ENCODE measurements around the gene RAB28. TPM values are rescaled to one million over a fixed set of nuclear protein-coding genes. Genes with fewer than 3 reads are reported as not detected.

Gene RAB28
- total and polyA plus RNA-seq, 9 of the 15 experiments (the other 6 are each of a cell fraction or from before 2014, with no cell fraction given) = 6.7 to 40.4 (median 23.0) TPM

- TF ChIP-seq POU5F1 (IDR thresholded peaks at IDR 0.05; ENCODE audit: borderline replicate concordance, low read depth, low read length, partially characterized antibody) = no peak
- no peak for TF ChIP-seq POLR2AphosphoS5 (IDR thresholded peaks at IDR 0.05; ENCODE audit: control insufficient read depth, insufficient read depth, low read depth, low read length)
- TF ChIP-seq ZNF133 (CRISPR knock-in tag; IDR thresholded peaks at IDR 0.05) = no peak
- TF ChIP-seq TFAM (CRISPR knock-in tag; conservative IDR thresholded peaks at IDR 0.05) = no peak
- no peak for TF ChIP-seq ZNF644 (tag; IDR thresholded peaks at IDR 0.05; ENCODE audit: low read depth)
- TF ChIP-seq RBM22 (IDR thresholded peaks at IDR 0.05; ENCODE audit: low read depth, low read length, poor library complexity, severe bottlenecking) = no peak
- no peak for TF ChIP-seq SMAD1 (IDR thresholded peaks at IDR 0.05; ENCODE audit: low read depth, low read length, partially characterized antibody)
- TF ChIP-seq ZNF431 (CRISPR knock-in tag; IDR thresholded peaks at IDR 0.05) = no peak
- no peak for TF ChIP-seq ZNF609 (CRISPR knock-in tag; IDR thresholded peaks at IDR 0.05; ENCODE audit: borderline replicate concordance)
- no peak for TF ChIP-seq SREBF2 (CRISPR knock-in tag; IDR thresholded peaks at IDR 0.05)
- TF ChIP-seq PTBP1 (IDR thresholded peaks at IDR 0.05; ENCODE audit: low read depth, low read length) = no peak
- no peak for TF ChIP-seq ZNF707 (CRISPR knock-in tag; conservative IDR thresholded peaks at IDR 0.05)
- no peak for TF ChIP-seq SMARCA5 (IDR thresholded peaks at IDR 0.05)
- no peak for TF ChIP-seq MAFK (IDR thresholded peaks at IDR 0.05; ENCODE audit: low read length)
- TF ChIP-seq ZNF41 (CRISPR knock-in tag; conservative IDR thresholded peaks at IDR 0.05) = no peak
- no peak for TF ChIP-seq KLF1 (tag; IDR thresholded peaks at IDR 0.05)
- no peak for TF ChIP-seq HBP1 (CRISPR knock-in tag; IDR thresholded peaks at IDR 0.05)
- TF ChIP-seq PTTG1 (tag; IDR thresholded peaks at IDR 0.05; ENCODE audit: low read depth) = no peak
- no peak for TF ChIP-seq ZNF324 (CRISPR knock-in tag; IDR thresholded peaks at IDR 0.05)
- peak in 1 of 2 experiments; percentile 95; a peak in 2 of 4 replicates for TF ChIP-seq BCLAF1 (IDR thresholded peaks at IDR 0.05; ENCODE audit: borderline replicate concordance in 1 of 2, control insufficient read depth in 1 of 2, low read depth in 2 of 2, low read length in 1 of 2)
Measured at GRCh38 chr4:13484122-13484748, at the start of gene RAB28 (continued).
